IPS-15b (cell line): ENCODE results near the gene GRAMD1B.

Source experiments
- H3K27me3 ChIP-seq: one replicate; pipeline ENCODE4 v1.6.1; 2013; ENCODE audit warnings: low read length; ENCODE audit not compliant: control insufficient read depth, insufficient read depth
- H3K36me3 ChIP-seq: one replicate; pipeline ENCODE4 v1.6.1; 2013; ENCODE audit warnings: low read length; ENCODE audit not compliant: control insufficient read depth, insufficient read depth
- H3K4me1 ChIP-seq: one replicate; pipeline ENCODE4 v1.6.1; 2013; ENCODE audit warnings: mild to moderate bottlenecking, low read length; ENCODE audit not compliant: control insufficient read depth, insufficient read depth
- H3K4me3 ChIP-seq: one replicate; pipeline ENCODE4 v1.5.1; 2013; ENCODE audit warnings: low read depth, low read length
- H3K9ac ChIP-seq: one replicate; pipeline ENCODE4 v1.6.1; 2013; ENCODE audit warnings: low read depth, mild to moderate bottlenecking, low read length
- H3K9me3 ChIP-seq: one replicate; pipeline ENCODE4 v1.6.1; 2013; ENCODE audit warnings: mild to moderate bottlenecking, low read length; ENCODE audit not compliant: control insufficient read depth, insufficient read depth

Gene GRAMD1B

DNA sequence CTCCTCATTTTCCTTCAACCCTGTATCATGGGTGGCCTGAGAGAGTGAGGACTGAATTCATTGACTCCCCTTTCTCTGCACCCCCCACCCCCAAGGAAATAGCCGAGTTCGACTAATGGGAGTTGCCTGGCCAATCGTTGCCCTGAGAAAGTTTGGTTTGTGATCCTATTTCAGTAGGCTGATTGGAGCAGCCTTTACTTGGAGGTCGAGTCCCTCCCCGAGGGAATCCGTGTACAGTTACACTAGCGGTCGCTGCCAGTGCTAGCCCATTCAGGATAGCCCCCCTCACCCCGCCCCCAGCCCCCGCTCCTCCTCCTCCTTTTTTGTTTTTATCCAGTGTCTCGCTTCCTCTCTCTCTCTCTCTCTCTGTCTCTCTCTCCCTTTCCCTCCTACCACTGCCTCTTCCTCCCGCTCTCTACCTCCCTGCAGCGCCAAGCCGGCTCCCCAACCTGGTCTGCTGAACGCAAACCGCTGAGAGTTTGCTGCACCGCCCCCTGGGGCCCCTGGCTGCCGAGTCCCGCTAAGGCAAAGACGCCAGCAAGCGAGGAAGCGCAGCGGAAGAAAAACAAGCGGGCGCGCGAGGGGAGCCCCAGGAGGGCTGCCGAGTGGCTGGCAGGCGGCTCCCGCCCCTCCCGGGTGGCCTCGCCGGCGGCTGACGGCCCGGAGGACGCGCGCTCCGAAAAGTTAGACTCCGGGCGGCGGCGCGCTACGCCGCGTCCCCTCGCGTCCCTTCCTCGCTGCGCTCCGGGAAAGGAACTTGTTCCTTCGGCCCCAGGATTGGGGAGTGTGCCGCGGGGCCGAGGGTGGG is at the start of gene GRAMD1B:
TSS of gene GRAMD1B (plus strand) at position 357 of the 808 bp plus-strand sequence. CDS start 524 bp downstream, outside the sequence.
- Histone ChIP-seq H3K9ac (no peak within 1 kb of the TSS), H3K27me3 (peaks cover 56% of the 10 kb centered on the region)

DNA sequence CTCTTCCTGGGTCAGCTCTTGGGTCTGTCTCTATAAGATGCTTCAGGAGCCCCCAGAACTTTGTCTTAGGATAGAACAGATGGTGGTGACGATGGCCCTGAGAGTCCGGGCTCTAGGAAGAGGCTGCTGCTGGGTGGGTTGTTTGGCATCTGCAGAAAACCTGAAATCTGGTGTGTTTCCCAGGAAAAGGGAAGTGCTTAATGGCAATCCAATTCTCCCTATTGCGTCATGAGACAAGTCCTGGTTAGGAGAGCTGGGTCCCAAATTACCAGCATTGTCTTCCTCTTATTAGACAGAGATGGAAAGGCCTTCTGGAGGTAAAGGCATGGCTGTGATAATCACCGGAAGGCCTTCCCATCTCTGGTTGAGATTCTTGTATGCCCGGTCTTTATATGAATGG is 48.9 kb upstream of the GRAMD1B start:
- Histone ChIP-seq H3K9ac (no peak overlapping the region), H3K4me3 (no peak overlapping the region), H3K9me3 (no peaks in the 10 kb centered on the region), H3K27me3 (peaks cover 2% of the 10 kb centered on the region), H3K36me3 (no peaks in the 10 kb centered on the region), H3K4me1 (peaks cover 7% of the 10 kb centered on the region)

More for the DNA sequence above, at the start of gene GRAMD1B:
- Histone ChIP-seq H3K4me3 (peak within 1 kb of the TSS; percentile 86), H3K4me1 (peaks cover 18% of the 10 kb centered on the region), H3K9me3 (no peaks in the 10 kb centered on the region), H3K36me3 (peaks cover 2% of the 10 kb centered on the region)

DNA sequence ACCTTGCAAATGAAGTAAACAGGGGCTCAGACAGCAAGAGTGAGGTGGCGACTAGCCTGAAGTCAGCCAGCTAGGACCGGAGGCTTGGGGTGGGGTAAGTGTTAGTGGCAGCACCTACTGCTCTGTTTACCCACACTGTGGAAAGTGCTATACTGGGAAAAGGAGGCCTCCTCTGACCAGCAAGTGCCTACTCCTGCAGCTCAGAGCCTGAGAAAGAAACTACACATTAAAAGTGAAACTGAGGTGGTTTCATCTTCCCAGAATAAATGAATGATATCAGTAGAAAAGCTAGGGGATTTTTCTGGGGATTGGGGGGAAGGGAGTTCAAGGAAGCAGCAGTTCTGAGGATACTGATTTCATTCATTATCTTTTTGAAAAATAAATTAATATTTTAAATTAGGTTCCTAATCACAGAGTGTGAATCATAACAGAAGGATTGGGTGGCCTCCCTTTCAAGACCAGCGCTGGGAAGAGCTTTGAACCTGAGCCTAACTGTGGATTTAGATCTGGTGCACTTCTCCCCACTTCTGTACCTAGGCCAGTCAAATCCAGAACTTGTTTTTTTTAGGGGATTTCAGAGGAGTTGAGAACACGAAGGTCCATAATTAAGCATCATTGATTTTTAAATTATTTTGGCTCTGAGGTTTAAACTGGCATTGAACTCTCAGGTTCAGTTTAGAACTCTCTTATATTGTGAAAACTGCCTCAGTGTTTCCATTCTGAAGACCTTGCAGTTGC is 48.1 kb upstream of the GRAMD1B start:
- Histone ChIP-seq H3K9ac (no peak overlapping the region), H3K36me3 (no peaks in the 10 kb centered on the region), H3K4me1 (peaks cover 7% of the 10 kb centered on the region), H3K9me3 (no peaks in the 10 kb centered on the region), H3K27me3 (peaks cover 2% of the 10 kb centered on the region), H3K4me3 (no peak overlapping the region)

GRCh38 chr11:123382555-123383074 is 47.5 kb upstream of the GRAMD1B start:
- no peak overlapping the region for H3K4me3 ChIP-seq
- H3K4me1 ChIP-seq, result peaks cover 6% of the 10 kb centered on the region
- H3K9ac ChIP-seq, result no peak overlapping the region
- no peaks in the 10 kb centered on the region for H3K36me3 ChIP-seq
- H3K27me3 ChIP-seq, result peaks cover 2% of the 10 kb centered on the region
- no peaks in the 10 kb centered on the region for H3K9me3 ChIP-seq

DNA sequence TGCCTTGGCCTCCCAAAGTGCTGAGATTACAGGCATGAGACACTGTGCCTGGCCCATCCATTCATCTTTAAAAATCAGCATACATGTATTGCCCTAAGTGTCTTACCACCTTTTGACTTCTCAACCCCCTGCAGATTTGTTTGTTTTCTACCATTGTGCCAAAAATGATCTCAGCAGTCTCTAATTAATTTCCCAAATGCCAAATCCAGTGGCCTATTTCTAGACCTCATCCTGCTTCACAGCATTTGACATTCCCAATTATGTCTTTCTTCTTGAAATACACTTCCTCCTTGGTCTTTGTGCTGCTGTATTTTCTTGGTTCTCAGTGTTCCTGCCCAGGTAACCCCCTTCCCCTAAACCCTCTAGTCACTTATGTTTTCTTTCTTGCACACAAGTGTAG is 46.0 kb upstream of the GRAMD1B start:
- no peaks in the 10 kb centered on the region for H3K9me3 ChIP-seq
- H3K4me3 ChIP-seq, result no peak overlapping the region

DNA sequence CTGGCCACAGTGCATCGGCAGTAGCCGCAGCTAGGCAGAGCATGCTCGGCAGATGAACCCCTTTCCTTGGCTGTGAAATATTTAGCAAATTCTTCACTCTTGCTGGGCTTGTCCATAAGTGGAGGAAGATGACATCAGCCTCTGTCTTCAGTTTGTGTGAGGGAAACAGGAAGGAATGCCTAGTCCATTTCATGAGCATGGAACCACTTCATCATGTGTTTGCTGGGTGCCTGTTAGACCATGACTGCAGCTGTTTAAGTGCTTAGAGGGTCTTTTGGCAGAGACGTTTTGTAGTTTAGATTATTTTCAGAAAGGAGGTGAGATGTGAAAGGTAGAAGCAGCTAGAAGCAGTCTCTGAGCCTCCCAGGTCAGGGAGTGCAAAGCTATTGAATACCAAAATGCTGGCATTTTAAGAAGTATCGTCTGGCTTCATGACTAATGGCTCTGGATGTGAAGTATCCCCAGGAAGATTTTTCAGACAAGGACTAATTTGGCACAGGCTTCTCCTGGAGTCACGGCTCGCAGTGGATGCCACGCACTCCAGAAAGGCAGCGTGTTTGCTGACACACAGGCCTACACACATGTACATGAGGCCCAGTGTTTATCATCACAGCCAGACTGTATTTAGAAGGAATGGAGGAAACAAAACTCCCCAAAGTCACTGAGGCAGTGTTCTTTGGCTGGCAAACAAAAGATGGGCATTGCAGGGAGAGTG is 43.1 kb upstream of the GRAMD1B start:
- H3K4me1 ChIP-seq, result no peaks in the 10 kb centered on the region
- no peak overlapping the region for H3K4me3 ChIP-seq
- no peaks in the 10 kb centered on the region for H3K27me3 ChIP-seq
- H3K9ac ChIP-seq, result no peak overlapping the region
- no peaks in the 10 kb centered on the region for H3K36me3 ChIP-seq
- H3K9me3 ChIP-seq, result no peaks in the 10 kb centered on the region

More for the DNA sequence above, 46.0 kb upstream of the GRAMD1B start:
- no peaks in the 10 kb centered on the region for H3K4me1 ChIP-seq
- H3K9ac ChIP-seq, result no peak overlapping the region
- no peaks in the 10 kb centered on the region for H3K36me3 ChIP-seq
- no peaks in the 10 kb centered on the region for H3K27me3 ChIP-seq

- H3K4me3 ChIP-seq, result no peak overlapping the region
- no peak overlapping the region for H3K9ac ChIP-seq
- no peaks in the 10 kb centered on the region for H3K9me3 ChIP-seq
- H3K4me1 ChIP-seq, result no peaks in the 10 kb centered on the region
- no peaks in the 10 kb centered on the region for H3K36me3 ChIP-seq
- no peaks in the 10 kb centered on the region for H3K27me3 ChIP-seq
Measured at GRCh38 chr11:123388640-123389039, 41.4 kb upstream of the GRAMD1B start.

DNA sequence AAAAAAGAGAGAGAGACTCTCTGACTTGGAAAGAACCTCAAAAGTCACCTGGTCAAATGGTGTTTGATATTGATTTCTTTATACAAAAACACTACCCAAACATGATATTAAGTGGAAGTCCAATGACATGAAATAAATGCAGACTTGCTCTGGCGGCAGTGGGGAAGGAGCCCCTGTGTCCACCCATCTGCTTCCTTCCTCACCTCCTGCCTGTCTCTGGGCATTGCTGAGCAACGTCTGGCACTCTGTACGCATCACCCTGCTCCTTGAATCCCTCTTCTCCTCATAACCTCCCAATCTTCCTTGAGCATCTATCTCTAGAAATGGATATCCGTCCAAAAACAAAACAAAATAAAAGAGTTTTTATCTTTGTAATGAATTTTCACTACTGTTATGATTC is 39.9 kb upstream of the GRAMD1B start:
- H3K27me3 ChIP-seq, result no peaks in the 10 kb centered on the region
- H3K4me3 ChIP-seq, result no peak overlapping the region
- H3K9ac ChIP-seq, result no peak overlapping the region
- no peaks in the 10 kb centered on the region for H3K9me3 ChIP-seq
- H3K36me3 ChIP-seq, result no peaks in the 10 kb centered on the region
- H3K4me1 ChIP-seq, result no peaks in the 10 kb centered on the region

DNA sequence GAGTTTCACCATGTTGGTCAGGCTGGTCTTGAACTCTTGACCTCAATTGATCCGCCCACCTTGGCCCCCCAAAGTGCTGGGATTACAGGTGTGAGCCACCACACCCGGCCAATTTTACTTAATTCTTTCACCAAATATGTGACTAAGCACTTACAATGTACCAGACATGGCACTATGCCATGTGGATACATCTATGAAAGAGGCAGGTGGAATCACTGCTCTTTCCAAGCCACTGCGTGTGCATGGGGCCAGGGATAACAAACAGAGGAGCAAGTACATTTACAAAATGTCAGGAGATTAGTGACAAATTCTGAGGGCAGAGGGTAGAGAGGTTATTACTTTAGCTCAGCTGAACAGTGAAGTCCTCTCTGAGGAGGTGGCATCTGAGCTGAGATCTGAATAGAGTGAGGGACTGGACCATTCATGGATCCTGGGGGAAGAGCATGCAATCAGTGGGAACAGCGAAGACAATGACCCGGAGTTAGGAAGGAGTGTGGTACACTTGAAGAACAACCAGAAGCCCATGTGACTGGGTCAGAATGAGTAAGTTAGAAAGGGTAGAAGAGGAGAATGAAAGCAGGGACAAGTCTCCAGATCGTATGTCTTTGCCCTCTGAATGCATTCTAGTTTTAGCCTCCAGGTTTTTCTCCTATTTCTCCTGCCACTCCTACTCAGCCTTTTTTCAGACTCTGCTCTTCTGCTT is 38.3 kb upstream of the GRAMD1B start:
- Histone ChIP-seq H3K4me3 (no peak overlapping the region), H3K9me3 (no peaks in the 10 kb centered on the region), H3K9ac (no peak overlapping the region), H3K36me3 (no peaks in the 10 kb centered on the region), H3K27me3 (no peaks in the 10 kb centered on the region), H3K4me1 (no peaks in the 10 kb centered on the region)

DNA sequence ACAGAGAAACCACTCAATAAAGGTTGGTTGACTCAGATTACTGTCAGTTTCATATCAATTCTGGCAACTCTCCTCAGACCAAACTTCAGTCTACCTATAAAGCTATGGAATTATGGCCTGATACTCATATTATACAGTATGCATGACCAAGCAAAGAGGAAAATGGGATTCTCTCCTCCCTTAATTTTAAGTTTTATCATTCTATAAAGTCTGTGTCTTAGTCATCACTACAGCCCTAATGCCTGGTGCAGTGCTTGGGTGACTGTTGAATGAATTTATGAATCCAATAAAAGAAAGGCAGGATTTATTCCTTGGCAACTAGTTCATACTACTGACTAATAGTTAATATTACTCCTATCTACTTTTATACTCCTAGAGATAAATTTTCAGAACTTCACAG is 37.6 kb upstream of the GRAMD1B start:
- H3K27me3 ChIP-seq, result no peaks in the 10 kb centered on the region

GRCh38 chr11:123392844-123393243 is 37.2 kb upstream of the GRAMD1B start:
- H3K4me3 ChIP-seq, result no peak overlapping the region
- no peaks in the 10 kb centered on the region for H3K9me3 ChIP-seq
- no peaks in the 10 kb centered on the region for H3K4me1 ChIP-seq
- H3K36me3 ChIP-seq, result no peaks in the 10 kb centered on the region
- no peaks in the 10 kb centered on the region for H3K27me3 ChIP-seq
- H3K9ac ChIP-seq, result no peak overlapping the region

More for the DNA sequence above, 37.6 kb upstream of the GRAMD1B start:
- Histone ChIP-seq H3K9ac (no peak overlapping the region), H3K9me3 (no peaks in the 10 kb centered on the region), H3K4me3 (no peak overlapping the region), H3K36me3 (no peaks in the 10 kb centered on the region), H3K4me1 (no peaks in the 10 kb centered on the region)
